Spleen (tissue), 11 donors: ENCODE measurements around the gene CNTNAP2. TPM values are rescaled to one million over a fixed set of nuclear protein-coding genes. Genes with fewer than 3 reads are reported as not detected.
"Not testable (repeated sequence)": the region's sequence is repeated elsewhere in the genome, so short reads cannot be mapped to it uniquely, and the experiment has no call there.

ENCODE experiments used
- DNase-seq: peaks from one replicate; pipeline ENCODE4 v3.0.0-alpha.2; 2020
- H3K27ac ChIP-seq, 8 donors: fragments of 200-600 bp; sonication (generic) in 7 of 8; 1 replicate in 4 of 8; 2 replicates in 4 of 8; pipeline versions ENCODE4 v1.5.0 to v1.8.0; 2016 to 2021; ENCODE audit warnings: inconsistent platforms in 4 of 8, mild to moderate bottlenecking in 4 of 8, moderate library complexity in 1 of 8
- H3K27me3 ChIP-seq, 7 donors: fragments of 200-600 bp; sonication (generic) in 6 of 7; replicated peaks in 1 of 7; 1 replicate in 4 of 7; 2 replicates in 3 of 7; pipeline versions ENCODE4 v1.5.0 to v1.8.0; 2016 to 2021; ENCODE audit warnings: inconsistent platforms in 3 of 7, mild to moderate bottlenecking in 1 of 7
- H3K36me3 ChIP-seq, 6 donors: fragments of 200-600 bp; sonication (generic) in 5 of 6; 1 replicate in 4 of 6; 2 replicates in 2 of 6; pipeline versions ENCODE4 v1.5.0 to v1.8.0; 2016 to 2021; ENCODE audit warnings: inconsistent platforms in 2 of 6
- H3K4me1 ChIP-seq, 6 donors: fragments of 200-600 bp; sonication (generic) in 5 of 6; 1 replicate in 3 of 6; 2 replicates in 3 of 6; pipeline versions ENCODE4 v1.5.0 to v1.8.0; 2016 to 2021; ENCODE audit warnings: inconsistent platforms in 3 of 6
- H3K4me3 ChIP-seq, 8 donors: fragments of 200-600 bp; sonication (generic) in 7 of 8; 1 replicate in 4 of 8; 2 replicates in 4 of 8; pipeline versions ENCODE4 v1.5.0 to v1.8.0; 2016 to 2021; ENCODE audit warnings: inconsistent platforms in 4 of 8, mild to moderate bottlenecking in 4 of 8, moderate library complexity in 2 of 8
- H3K9me3 ChIP-seq, 8 donors: fragments of 200-600 bp; sonication (generic) in 7 of 8; 1 replicate in 4 of 8; 2 replicates in 4 of 8; pipeline versions ENCODE4 v1.5.0 to v1.8.0; 2016 to 2021; ENCODE audit warnings: inconsistent platforms in 4 of 8
- CTCF ChIP-seq, 11 experiments: fragments of 200-600 bp in 7 of 11; fragments of 450-650 bp in 4 of 11; sonication (generic) in 4 of 11; IDR thresholded peaks in 8 of 11; conservative IDR thresholded peaks in 3 of 11; 1 replicate in 7 of 11; 2 replicates in 4 of 11; pipeline versions ENCODE4 v1.4.0 to v1.8.0; 2016 to 2021; ENCODE audit warnings: antibody characterized with exemption in 11 of 11, inconsistent platforms in 4 of 11, mild to moderate bottlenecking in 1 of 11
- POLR2A ChIP-seq, 3 donors: fragments of 450-650 bp; IDR thresholded peaks; one replicate each; pipeline ENCODE4 v1.5.1; 2017; ENCODE audit warnings: antibody characterized with exemption in 3 of 3, mild to moderate bottlenecking in 1 of 3
- POLR2AphosphoS5 ChIP-seq, 3 donors: sonication (generic); formaldehyde crosslinking; IDR thresholded peaks; one replicate each; pipeline ENCODE4 v1.5.1; 2017; ENCODE audit warnings: antibody characterized with exemption in 3 of 3
- WGBS, 5 donors: extraction: QIAGEN DNeasy Blood & Tissue Kit in 3 of 5; methylation state at CpG; one replicate each; pipeline versions ENCODE4 v1.1.5 to v1.1.7; 2013 to 2018; 5-methylcytosine and 5-hydroxymethylcytosine counted together
- intact Hi-C: fragments of 100-400 bp; cut with DNase I; formaldehyde crosslinking; loops from one replicate; pipeline ENCODE4 v1.15.0; 2023; ENCODE audit warnings: low total_unique reads
- polyA plus RNA-seq, 3 donors: library from polyadenylated mRNA; stranded (reverse); fragments of 200-250 nt; gene quantifications; one replicate each; pipeline ENCODE4 v1.2.1, GENCODE V29; 2013
- total RNA-seq, 7 donors: library from RNA; depleted of rRNA in 3 of 7; stranded (reverse); fragments of >200 nt in 3 of 7; fragmentation: NEBNext Ultra II Directional in 4 of 7; extraction: Animal tissue kit (Norgen Biotek cat#: 25700) in 4 of 7; gene quantifications; one replicate each; pipeline versions ENCODE4 v1.1.0 to v1.2.1, GENCODE V29; 2016 to 2021
- donor health status: healthy with polysubstance abuse.
- donor health status: DM: no; HTN: no; CAD: no; lungs with moderate emphysema.
- donor health status: DM: no; HTN: no; CAD: no.
- donor health status: Bipolar disorder and iron deficiency.
- donor health status: healthy.
- donor health status: DM: no; HTN: no; CAD: no.
- donor health status: DM: yes; HTN: yes; CAD: no.

The CNTNAP2 gene
- total and polyA plus RNA-seq, 10 donors = 0.13 to 2.0 (median 0.82) TPM

GRCh38 chr7:148412691-148413090, 2296.1 kb downstream of the CNTNAP2 start:
- intact Hi-C loops = no loop called here
- Histone ChIP-seq H3K27me3 (no peaks in the 10 kb centered on the region), H3K4me1 (no peaks in the 10 kb centered on the region), H3K36me3 (no peaks in the 10 kb centered on the region), H3K4me3 (no peak overlapping the region), H3K27ac (no peak overlapping the region), H3K9me3 (no peaks in the 10 kb centered on the region)
- no peak for TF ChIP-seq POLR2AphosphoS5 (IDR thresholded peaks at IDR 0.05)
- no peak for TF ChIP-seq CTCF (IDR thresholded peaks at IDR 0.05 in 8 of 11, conservative IDR thresholded peaks at IDR 0.05 in 3 of 11)
- TF ChIP-seq POLR2A (IDR thresholded peaks at IDR 0.05) = no peak
- DNase-seq = no peak
- 54 to 86% (median 83%) methylated on average over 2 of the region's 2 CpGs for WGBS, 5 donors

DNA sequence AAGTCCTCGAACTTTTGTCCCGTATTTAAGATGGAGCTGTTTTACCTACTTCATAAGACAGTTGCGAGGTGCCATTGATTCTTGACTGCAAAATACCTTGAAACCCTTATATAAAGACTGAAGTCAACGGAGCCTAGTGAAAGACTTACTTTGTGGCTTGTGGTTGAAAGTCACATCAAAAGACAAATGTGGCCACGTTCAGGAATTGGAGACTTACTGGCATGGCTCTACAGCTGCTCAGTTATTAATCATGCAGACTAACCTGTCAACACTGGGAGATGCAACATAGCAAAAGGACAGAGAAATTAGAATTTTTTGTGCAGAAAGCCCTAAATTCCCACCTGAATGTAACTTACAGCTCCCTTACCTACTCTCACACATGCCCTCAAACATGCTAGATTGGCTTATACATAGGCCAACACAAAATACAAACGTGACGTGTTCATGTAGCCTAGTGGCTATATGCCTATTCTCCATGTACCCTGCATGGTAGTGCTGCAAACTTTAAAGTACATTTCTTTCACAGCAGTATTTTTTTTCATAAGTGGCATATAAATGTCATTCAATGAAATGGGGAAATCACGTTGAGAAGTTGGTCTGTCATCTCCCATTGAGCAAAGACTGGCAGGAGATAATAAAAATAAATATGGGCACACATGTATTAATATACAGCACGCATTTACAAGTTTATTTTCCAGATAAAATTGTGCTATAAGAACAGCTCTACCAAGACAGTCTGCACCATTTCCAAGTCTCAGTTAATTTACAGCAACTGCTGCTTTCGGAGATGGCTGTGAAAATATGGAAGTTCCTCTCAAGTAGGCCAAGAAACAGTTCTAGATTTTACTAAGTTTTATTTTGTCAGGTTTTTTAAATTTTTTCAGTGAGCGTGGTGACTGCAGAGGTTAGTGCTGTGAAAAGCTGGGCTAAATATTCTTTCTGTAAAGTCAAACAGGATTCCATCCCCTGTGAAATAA, 2303.5 kb downstream of the CNTNAP2 start:
- Histone ChIP-seq H3K4me3 (no peak overlapping the region), H3K9me3 (peaks cover 0 to 15% (median 0%) of the 10 kb centered on the region in 8 donors), H3K27me3 (no peaks in the 10 kb centered on the region), H3K36me3 (no peaks in the 10 kb centered on the region), H3K4me1 (no peaks in the 10 kb centered on the region), H3K27ac (no peak overlapping the region)
- no peak for DNase-seq
- TF ChIP-seq CTCF (IDR thresholded peaks at IDR 0.05 in 8 of 11, conservative IDR thresholded peaks at IDR 0.05 in 3 of 11) = no peak
- no peak for TF ChIP-seq POLR2A (IDR thresholded peaks at IDR 0.05)
- no peak for TF ChIP-seq POLR2AphosphoS5 (IDR thresholded peaks at IDR 0.05)
- intact Hi-C loops = no loop called here
- 63 to 70% (median 68%) methylated on average over 11 of the region's 11 CpGs for WGBS, 5 donors

- no peak for DNase-seq
- Histone ChIP-seq H3K27ac (no peak overlapping the region), H3K36me3 (no peaks in the 10 kb centered on the region), H3K27me3 (no peaks in the 10 kb centered on the region), H3K4me3 (no peak overlapping the region), H3K4me1 (no peaks in the 10 kb centered on the region), H3K9me3 (peaks cover 0 to 15% (median 0%) of the 10 kb centered on the region in 8 donors)
- intact Hi-C loops = no loop called here
- 91 to 93% (median 92%) methylated on average over 5 of the region's 5 CpGs for WGBS, 5 donors
- TF ChIP-seq POLR2A (IDR thresholded peaks at IDR 0.05) (no peak), CTCF (IDR thresholded peaks at IDR 0.05 in 8 of 11, conservative IDR thresholded peaks at IDR 0.05 in 3 of 11) (no peak), POLR2AphosphoS5 (IDR thresholded peaks at IDR 0.05) (no peak)
Measured at GRCh38 chr7:148422030-148422429, 2305.4 kb downstream of the CNTNAP2 start.

- 89 to 95% (median 94%) methylated on average over 4 to 24 of the region's 24 CpGs for WGBS, 5 donors
- DNase-seq, H3K27ac ChIP-seq, H3K4me3 ChIP-seq, H3K36me3 ChIP-seq, H3K4me1 ChIP-seq, intact Hi-C loops, H3K27me3 ChIP-seq: not testable (repeated sequence)
- peaks cover 0 to 23% (median 0%) of the 10 kb centered on the region in 8 donors for H3K9me3 ChIP-seq
Measured at GRCh38 chr7:148426393-148426792, 2309.8 kb downstream of the CNTNAP2 start.

- DNase-seq, H3K4me3 ChIP-seq, H3K36me3 ChIP-seq, H3K27me3 ChIP-seq, H3K9me3 ChIP-seq, intact Hi-C loops, H3K27ac ChIP-seq: not testable (repeated sequence)
- 91 to 99% (median 92%) methylated on average over 3 of the region's 3 CpGs for WGBS, 5 donors
- H3K4me1 ChIP-seq = peaks cover 0 to 33% (median 4%) of the 10 kb centered on the region in 6 donors
Measured at GRCh38 chr7:148430690-148431089, 2314.1 kb downstream of the CNTNAP2 start.
